Cardiac septum (tissue), 1 donor: ENCODE data around the gene EIF4A2. TPM values are rescaled to one million over a fixed set of nuclear protein-coding genes. Genes with fewer than 3 reads are reported as not detected.
"Not testable (repeated sequence)": the region's sequence is repeated elsewhere in the genome, so short reads cannot be mapped to it uniquely, and the experiment has no call there.

Source experiments
- DNase-seq: peaks from one replicate; pipeline ENCODE4 v3.0.0-alpha.2; 2020; ENCODE audit warnings: low spot score
- intact Hi-C: fragments of 100-400 bp; cut with DNase I; formaldehyde crosslinking; loops from one replicate; pipeline ENCODE4 v1.14.0; 2022
- total RNA-seq: library from RNA; stranded (reverse); fragmentation: NEBNext Ultra II Directional; extraction: Animal tissue kit (Norgen Biotek cat#: 25700); gene quantifications from one replicate; pipeline ENCODE4 v1.2.1, GENCODE V29; 2021
- donor health status: DM: no; HTN: no; CAD: no.

The EIF4A2 gene
- total RNA-seq, 1 donor from 2014 or later: 361 TPM

GRCh38 chr3:186811313-186811712 lies 27.9 kb downstream of the EIF4A2 start:
- intact Hi-C loops, DNase-seq: not testable (repeated sequence)

GRCh38 chr3:186814100-186814499 lies 30.7 kb downstream of the EIF4A2 start:
- intact Hi-C loops: no loop called here
- DNase-seq: no peak

- no peak for DNase-seq
These were observed 32.1 kb downstream of the EIF4A2 start for GRCh38 chr3:186815435-186815834.

GRCh38 chr3:186818516-186818915 lies 35.1 kb downstream of the EIF4A2 start:
- no peak for DNase-seq
- intact Hi-C loops: no loop called here

More at GRCh38 chr3:186815435-186815834, 32.1 kb downstream of the EIF4A2 start:
- intact Hi-C loops: no loop called here

GRCh38 chr3:186818956-186819355 lies 35.6 kb downstream of the EIF4A2 start:
- DNase-seq: no peak
- intact Hi-C loops: no loop called here

GRCh38 chr3:186821429-186822387 lies 38.3 kb downstream of the EIF4A2 start:
- no peak for DNase-seq
- intact Hi-C loops: no loop called here

GRCh38 chr3:186822388-186822759 lies 39.0 kb downstream of the EIF4A2 start:
- DNase-seq, intact Hi-C loops: not testable (repeated sequence)

- DNase-seq: no peak
- intact Hi-C loops: no loop called here
These were observed 40.0 kb downstream of the EIF4A2 start for GRCh38 chr3:186823386-186823785.

- no peak for DNase-seq
- intact Hi-C loops: loop anchor here (2.0 kb wide), 1 partner anchor 210 kb away; no protein-coding TSS in a partner anchor
These were observed 41.2 kb downstream of the EIF4A2 start for GRCh38 chr3:186824430-186825139.

GRCh38 chr3:186825294-186825821 lies 42.0 kb downstream of the EIF4A2 start:
- intact Hi-C loops: loop anchor here (2.0 kb wide), 1 partner anchor 211 kb away; no protein-coding TSS in a partner anchor
- no peak for DNase-seq

GRCh38 chr3:186825872-186826409 lies 42.6 kb downstream of the EIF4A2 start:
- intact Hi-C loops: loop anchor here (2.0 kb wide), 1 partner anchor 211 kb away; no protein-coding TSS in a partner anchor
- no peak for DNase-seq

GRCh38 chr3:186826410-186826975 lies 43.1 kb downstream of the EIF4A2 start:
- DNase-seq: no peak

GRCh38 chr3:186826976-186827857 lies 43.8 kb downstream of the EIF4A2 start:
- intact Hi-C loops: loop anchor here (1.0 kb wide), 1 partner anchor 21 kb away; the partner anchor contains the start of gene RFC4
- DNase-seq: peak; percentile 90

More at GRCh38 chr3:186826410-186826975, 43.1 kb downstream of the EIF4A2 start:
- intact Hi-C loops: no loop called here

- intact Hi-C loops: no loop called here
- peak; percentile 26 for DNase-seq
These were observed 45.0 kb downstream of the EIF4A2 start for GRCh38 chr3:186828340-186828739.

- intact Hi-C loops: no loop called here
- DNase-seq: no peak
These were observed 48.4 kb downstream of the EIF4A2 start for GRCh38 chr3:186831798-186832197.

- intact Hi-C loops: no loop called here
- no peak for DNase-seq
These were observed 48.9 kb downstream of the EIF4A2 start for GRCh38 chr3:186832276-186832675.
